AG09319 (cell line): ENCODE measurements around the gene ARR3.
"Not testable (repeated sequence)": the region's sequence is repeated elsewhere in the genome, so short reads cannot be mapped to it uniquely, and the experiment has no call there.

Experiments
- DNase-seq: peaks from one replicate; pipeline ENCODE4 v3.0.0-alpha.2; 2010; ENCODE audit warnings: low read depth; ENCODE audit errors: extremely low read depth
- CTCF ChIP-seq: IDR thresholded peaks from 2 replicates; pipeline ENCODE4 v1.5.1; 2011; ENCODE audit warnings: low read depth, mild to moderate bottlenecking, inconsistent platforms, low read length, moderate library complexity

ARR3 gene

GRCh38 chrX:70254909-70255308, 13.2 kb upstream of the ARR3 start:
- no peak for TF ChIP-seq CTCF
- no peak for DNase-seq

DNA sequence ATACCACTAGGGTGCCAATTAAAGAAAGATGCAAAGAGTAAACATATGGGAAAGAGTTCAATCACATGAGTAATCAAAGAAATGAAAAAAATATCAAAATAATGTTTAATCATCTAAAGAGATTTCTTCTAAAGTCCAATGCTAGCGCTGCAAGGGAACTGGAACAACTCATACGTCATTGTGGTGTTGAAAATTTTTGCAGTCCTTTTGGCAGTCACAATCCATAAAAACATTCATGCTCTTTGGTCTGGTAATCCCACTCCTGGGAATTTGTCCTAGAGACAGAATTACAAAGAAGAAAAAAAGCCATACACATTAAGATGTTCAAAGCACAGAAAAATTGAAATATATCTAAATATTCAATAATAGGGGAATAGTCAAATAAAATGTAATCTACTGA, 12.7 kb upstream of the ARR3 start:
- TF ChIP-seq CTCF, result no peak
- DNase-seq, result no peak

DNA sequence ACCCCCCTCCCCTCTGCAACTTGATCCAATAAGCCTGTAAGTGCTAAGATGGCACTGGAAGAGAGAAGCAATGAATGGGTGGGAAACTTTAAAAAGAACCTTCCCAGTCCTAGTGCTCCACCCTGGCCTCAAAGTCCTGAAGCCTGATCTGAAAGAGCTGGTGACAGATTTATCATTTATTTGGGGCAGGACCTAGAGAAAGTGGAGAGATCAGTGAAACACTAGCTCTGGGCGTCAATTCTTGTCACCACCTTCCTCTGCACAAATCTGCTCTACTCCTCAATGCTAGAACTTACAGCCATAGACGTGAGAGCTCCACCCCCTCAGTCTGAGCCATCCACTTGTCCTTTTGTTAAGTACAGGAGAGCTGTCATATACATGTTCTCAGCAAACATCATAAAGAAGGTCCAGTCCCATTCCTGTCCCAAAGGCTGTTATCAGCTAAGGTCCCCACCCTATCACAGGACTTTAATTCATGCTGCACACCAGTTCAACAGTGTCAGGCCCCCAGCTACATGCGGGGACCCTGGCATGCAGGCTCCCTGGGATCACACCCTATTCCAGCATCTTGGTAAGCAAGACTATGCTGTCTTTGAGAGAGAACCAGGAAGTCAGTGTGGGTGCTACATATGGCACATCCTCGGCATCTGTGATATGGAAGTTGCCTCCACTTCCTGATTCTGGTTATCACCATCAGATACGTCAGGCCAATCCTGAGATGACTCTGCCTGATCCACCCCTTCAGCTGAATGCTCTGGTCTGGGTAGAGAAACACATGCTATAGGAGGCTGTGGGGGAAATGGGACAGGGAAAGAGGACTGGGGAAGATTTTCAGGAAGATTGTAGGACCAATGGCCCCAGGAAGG, 10.5 kb upstream of the ARR3 start:
- TF ChIP-seq CTCF, result no peak
- DNase-seq, result no peak

DNA sequence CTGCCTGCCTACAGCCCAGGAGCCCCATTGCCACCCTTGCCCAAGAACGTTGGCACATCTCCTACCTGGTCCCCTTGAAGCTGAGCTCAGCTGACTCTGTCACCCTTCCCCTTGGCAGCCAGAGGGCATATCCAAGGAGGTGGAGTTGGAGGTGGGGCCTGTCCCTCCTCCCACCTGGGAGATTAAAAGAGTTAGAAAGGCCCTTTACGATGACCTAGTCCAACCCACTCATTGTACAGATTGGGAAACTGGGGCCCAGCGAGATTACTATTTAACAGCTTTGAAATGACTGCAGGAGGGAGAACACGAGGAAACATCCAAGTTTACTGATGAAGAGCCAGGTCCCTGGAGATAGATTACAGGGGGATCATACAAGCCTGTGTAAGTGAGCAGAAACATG, 8.0 kb upstream of the ARR3 start, which contains the start of gene P2RY4:
Gene P2RY4, minus strand, starts transcription at position 101 of the 400 bp plus-strand sequence. CDS start 580 bp downstream, outside the sequence.
- no peak for TF ChIP-seq CTCF
- DNase-seq, result no peak

- DNase-seq, result no peak
- TF ChIP-seq CTCF, result peak; percentile 47
These were observed 5.1 kb upstream of the ARR3 start for GRCh38 chrX:70262952-70263567.

- TF ChIP-seq CTCF, result no peak
- no peak for DNase-seq
These were observed 3.4 kb upstream of the ARR3 start for GRCh38 chrX:70264784-70265183.

GRCh38 chrX:70274029-70274428, 5.9 kb downstream of the ARR3 start:
- not testable (repeated sequence) for DNase-seq
